GM20000 (cell line): Measurements from ENCODE around the gene CYP11A1.

Experiments
- DNase-seq: peaks from one replicate; pipeline ENCODE4 v3.0.0; 2012; ENCODE audit warnings: low spot score
- TF ChIP-seq, protein P1 (sequence below): IDR thresholded peaks from 2 replicates; pipeline ENCODE4 v1.5.1; 2012; ENCODE audit warnings: mild to moderate bottlenecking, control low read depth; ENCODE audit errors: extremely low read depth, missing control alignments

CYP11A1 gene

DNA sequence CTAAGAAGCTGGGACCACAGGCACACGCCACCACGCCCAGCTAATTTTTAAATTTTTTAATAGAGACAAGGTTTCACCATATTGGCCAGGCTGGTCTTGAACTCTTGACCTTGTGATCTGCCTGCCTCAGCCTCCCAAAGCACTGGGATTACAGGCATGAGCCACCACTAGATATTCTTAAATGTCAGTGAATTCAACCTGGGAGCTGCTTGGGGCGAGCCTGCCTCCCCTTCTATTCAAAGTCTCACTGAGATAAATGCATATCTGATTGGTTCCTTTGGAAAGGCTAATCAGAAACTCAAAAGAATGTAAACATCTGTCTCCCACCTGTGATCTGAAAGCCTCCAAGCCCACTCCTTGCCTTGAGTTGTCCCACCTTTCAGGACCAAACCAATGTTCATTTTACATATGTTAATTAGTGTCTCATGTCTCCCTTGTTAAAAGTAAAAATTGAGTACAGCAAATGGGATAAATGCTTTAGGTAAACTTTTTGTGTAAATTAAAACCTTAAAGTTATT, 15.0 kb downstream of the CYP11A1 start:
- TF ChIP-seq, protein P1, sequence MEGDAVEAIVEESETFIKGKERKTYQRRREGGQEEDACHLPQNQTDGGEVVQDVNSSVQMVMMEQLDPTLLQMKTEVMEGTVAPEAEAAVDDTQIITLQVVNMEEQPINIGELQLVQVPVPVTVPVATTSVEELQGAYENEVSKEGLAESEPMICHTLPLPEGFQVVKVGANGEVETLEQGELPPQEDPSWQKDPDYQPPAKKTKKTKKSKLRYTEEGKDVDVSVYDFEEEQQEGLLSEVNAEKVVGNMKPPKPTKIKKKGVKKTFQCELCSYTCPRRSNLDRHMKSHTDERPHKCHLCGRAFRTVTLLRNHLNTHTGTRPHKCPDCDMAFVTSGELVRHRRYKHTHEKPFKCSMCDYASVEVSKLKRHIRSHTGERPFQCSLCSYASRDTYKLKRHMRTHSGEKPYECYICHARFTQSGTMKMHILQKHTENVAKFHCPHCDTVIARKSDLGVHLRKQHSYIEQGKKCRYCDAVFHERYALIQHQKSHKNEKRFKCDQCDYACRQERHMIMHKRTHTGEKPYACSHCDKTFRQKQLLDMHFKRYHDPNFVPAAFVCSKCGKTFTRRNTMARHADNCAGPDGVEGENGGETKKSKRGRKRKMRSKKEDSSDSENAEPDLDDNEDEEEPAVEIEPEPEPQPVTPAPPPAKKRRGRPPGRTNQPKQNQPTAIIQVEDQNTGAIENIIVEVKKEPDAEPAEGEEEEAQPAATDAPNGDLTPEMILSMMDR, result no peak
- DNase-seq, result no peak

DNA sequence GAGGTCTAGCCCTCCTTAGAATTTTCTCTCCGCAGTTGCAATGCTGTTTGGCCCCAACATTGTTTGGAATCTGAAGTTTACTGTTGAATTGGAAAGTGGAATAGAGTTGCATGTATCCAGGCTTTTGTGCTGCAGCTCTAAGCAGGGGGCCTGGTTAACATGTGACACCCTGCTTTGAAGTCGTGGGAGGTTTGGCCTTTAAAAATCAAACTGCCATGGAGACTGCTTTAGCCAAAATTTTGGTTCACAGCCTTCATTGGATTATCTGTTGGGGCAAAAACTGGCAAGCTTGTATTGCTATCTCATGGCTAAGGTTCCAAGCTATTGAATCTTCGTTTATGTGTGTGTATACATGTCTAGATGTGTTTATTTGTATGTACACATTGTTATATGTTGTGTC, 15.8 kb downstream of the CYP11A1 start:
- DNase-seq, result no peak
- TF ChIP-seq, protein P1, result no peak

DNA sequence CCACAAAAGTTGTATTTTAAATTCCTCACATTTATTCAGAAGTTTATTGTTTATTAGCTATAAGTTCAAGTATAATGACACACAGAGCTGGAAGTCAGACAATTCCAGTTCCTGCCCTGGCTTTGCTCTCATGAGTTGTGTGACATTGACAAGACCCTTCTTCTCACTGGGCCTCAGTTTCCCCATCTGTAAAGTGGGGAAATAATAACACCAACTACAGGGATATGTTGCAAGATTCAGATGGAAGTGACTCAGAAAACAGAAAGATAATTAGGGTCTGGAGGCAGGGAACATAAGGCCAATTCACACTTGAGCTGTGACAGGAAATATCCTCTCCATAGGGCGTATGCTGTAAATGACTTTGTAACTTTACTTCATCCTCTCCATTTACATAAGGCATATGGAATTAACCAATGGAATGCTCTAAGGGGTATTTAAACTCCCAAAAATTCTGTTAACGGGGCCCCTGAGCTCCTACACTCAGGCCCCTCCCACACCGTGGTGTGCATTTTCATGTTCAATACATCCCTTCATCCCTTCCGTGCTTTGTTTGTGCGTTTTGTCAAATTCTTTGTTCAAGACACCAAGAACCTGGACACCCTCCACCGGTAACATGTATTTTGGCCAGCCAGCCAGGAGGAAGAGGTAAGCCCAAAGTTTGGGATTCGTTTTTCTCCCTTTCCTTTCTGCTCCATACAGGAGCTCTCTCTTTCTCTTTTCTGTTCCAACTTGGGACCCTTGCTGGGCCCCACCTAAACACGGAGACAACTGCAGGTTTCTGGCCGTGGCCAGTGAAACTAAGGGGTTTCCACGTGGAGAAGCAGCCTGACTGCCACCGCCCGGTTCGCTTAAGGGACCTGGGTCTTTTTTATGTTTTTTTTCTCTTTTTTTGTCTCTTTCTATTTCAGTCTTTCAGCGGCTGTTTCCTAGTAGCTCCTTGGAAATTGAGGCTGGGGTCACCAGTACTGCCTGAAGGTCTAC, 16.9 kb downstream of the CYP11A1 start:
- DNase-seq, result no peak
- TF ChIP-seq, protein P1, result no peak

- no peak for DNase-seq
- TF ChIP-seq, protein P1, result no peak
Measured at GRCh38 chr15:74349241-74349778, 18.1 kb downstream of the CYP11A1 start.

- TF ChIP-seq, protein P1, result no peak
- DNase-seq, result no peak
Measured at GRCh38 chr15:74347757-74348250, 19.6 kb downstream of the CYP11A1 start.

GRCh38 chr15:74345051-74345450, 22.4 kb downstream of the CYP11A1 start:
- DNase-seq, result no peak
- TF ChIP-seq, protein P1, result no peak

- TF ChIP-seq, protein P1, result no peak
- no peak for DNase-seq
Measured at GRCh38 chr15:74343797-74344127, 23.7 kb downstream of the CYP11A1 start.
